Pancreas (tissue), 10 donors: ENCODE data around the gene BCAS3. TPM values are rescaled to one million over a fixed set of nuclear protein-coding genes. Genes with fewer than 3 reads are reported as not detected.

Source experiments
- ATAC-seq, 4 donors: fragments of 200-7000 bp; cut with Tn5 transposase; one replicate each; pipeline versions ENCODE4 v1.8.0 to v1.9.1; 2020; ENCODE audit warnings: mild to moderate bottlenecking in 4 of 4, moderate library complexity in 4 of 4
- DNase-seq, 6 donors: peaks; one replicate each; pipeline ENCODE4 v3.0.0-alpha.2; 2020
- FAIRE-seq: peaks from 2 replicates; lab custom pipeline; 2012; peaks lifted over from hg19 to GRCh38; lab: Jason Lieb, UNC
- H3K27ac ChIP-seq, 4 donors: fragments of 200-600 bp; sonication (generic); 1 replicate in 3 of 4; 2 replicates in 1 of 4; pipeline versions ENCODE4 v1.5.0 to v1.8.0; 2020
- H3K27me3 ChIP-seq, 4 donors: fragments of 200-600 bp; one replicate each; pipeline ENCODE4 v1.8.0; 2021
- H3K36me3 ChIP-seq, 3 donors: fragments of 200-600 bp; sonication (generic) in 1 of 3; one replicate each; pipeline versions ENCODE4 v1.5.0 to v1.8.0; 2020 to 2021
- H3K4me1 ChIP-seq, 3 donors: fragments of 200-600 bp; one replicate each; pipeline ENCODE4 v1.8.0; 2021
- H3K4me3 ChIP-seq, 4 donors: fragments of 200-600 bp; sonication (generic) in 2 of 4; one replicate each; pipeline versions ENCODE4 v1.5.0 to v1.8.0; 2020 to 2021
- H3K9me3 ChIP-seq, 4 donors: fragments of 200-600 bp; one replicate each; pipeline ENCODE4 v1.8.0; 2021
- CTCF ChIP-seq, 4 donors: fragments of 200-600 bp; sonication (generic) in 3 of 4; IDR thresholded peaks; one replicate each; pipeline versions ENCODE4 v1.5.0 to v1.8.0; 2021; ENCODE audit warnings: antibody characterized with exemption in 4 of 4
- WGBS, 2 donors: extraction: QIAGEN DNeasy Blood & Tissue Kit; methylation state at CpG; one replicate each; pipeline ENCODE4 v1.1.7; 2013; 5-methylcytosine and 5-hydroxymethylcytosine counted together
- intact Hi-C, 3 donors: fragments of 100-400 bp; cut with DNase I; formaldehyde crosslinking; loops; one replicate each; pipeline versions ENCODE4 v1.11.1 to v1.14.2; 2022
- polyA plus RNA-seq, 2 donors: library from polyadenylated mRNA; stranded (reverse); fragments of 200-250 nt; gene quantifications; one replicate each; pipeline ENCODE4 v1.2.3, GENCODE V29; 2013
- total RNA-seq, 6 donors: library from RNA; stranded (reverse); fragmentation: NEBNext Ultra II Directional in 4 of 6; extraction: Animal tissue kit (Norgen Biotek cat#: 25700) in 4 of 6; gene quantifications; one replicate each; pipeline versions ENCODE4 v1.2.1 to v1.2.4, GENCODE V29; 2021 to 2023
- donor health status: healthy with polysubstance abuse.
- donor health status: DM: no; HTN: no; CAD: no; lungs with moderate emphysema.
- donor health status: DM: no; HTN: no; CAD: no.
- donor health status: control.
- donor health status: control.
- donor health status: Bipolar disorder and iron deficiency.
- donor health status: DM: yes; HTN: yes; CAD: no.
- donor health status: DM: no; HTN: no; CAD: no.
- donor health status: DM: no; HTN: no; CAD: no.
- donor health status: DM: yes; HTN: yes; CAD: no.

Gene BCAS3
- total and polyA plus RNA-seq, 8 donors, result 4.6 to 27.7 (median 13.2) TPM

DNA sequence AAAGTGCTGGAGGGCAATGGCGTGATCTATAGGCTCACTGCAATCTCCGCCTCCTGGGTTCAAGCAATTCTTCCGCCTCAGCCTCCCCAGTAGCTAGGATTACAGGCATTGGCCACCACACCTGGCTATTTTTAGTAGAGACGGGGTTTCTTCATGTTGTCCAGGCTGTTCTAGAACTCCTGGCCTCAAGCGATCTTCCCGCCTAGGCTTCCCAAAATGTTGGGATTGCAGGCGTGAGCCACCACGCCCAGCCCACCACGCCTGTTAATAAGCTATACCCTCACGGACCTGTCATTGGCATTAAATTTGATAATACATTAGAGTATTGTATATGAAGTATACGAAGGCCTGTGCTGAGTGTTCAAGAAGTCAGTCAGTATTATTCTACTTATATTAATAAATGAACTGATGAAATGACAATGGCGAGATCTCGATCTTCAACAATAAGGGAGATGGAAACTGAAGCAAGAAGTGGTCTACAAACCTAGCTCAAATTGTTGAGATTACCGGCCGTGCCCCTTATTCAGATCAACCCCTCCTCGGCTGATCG is 818 bp upstream of the BCAS3 start:
- peak overlapping the region; percentile 71 to 91 (median 78) for H3K27ac ChIP-seq
- intact Hi-C loops, result no loop called here
- no peaks in the 10 kb centered on the region for H3K27me3 ChIP-seq
- no peak for FAIRE-seq
- WGBS, 2 donors, result 23 to 24% methylated on average over 17 of the region's 17 CpGs
- no peaks in the 10 kb centered on the region for H3K36me3 ChIP-seq
- no peak for ATAC-seq
- no peak for TF ChIP-seq CTCF (IDR thresholded peaks at IDR 0.05)
- H3K4me3 ChIP-seq, result peak overlapping the region; percentile 54 to 67 (median 60)
- H3K4me1 ChIP-seq, result peaks cover 0 to 9% (median 7%) of the 10 kb centered on the region in 3 donors
- DNase-seq, result peak in 1 of 6 donors; percentile 29
- no peaks in the 10 kb centered on the region for H3K9me3 ChIP-seq

DNA sequence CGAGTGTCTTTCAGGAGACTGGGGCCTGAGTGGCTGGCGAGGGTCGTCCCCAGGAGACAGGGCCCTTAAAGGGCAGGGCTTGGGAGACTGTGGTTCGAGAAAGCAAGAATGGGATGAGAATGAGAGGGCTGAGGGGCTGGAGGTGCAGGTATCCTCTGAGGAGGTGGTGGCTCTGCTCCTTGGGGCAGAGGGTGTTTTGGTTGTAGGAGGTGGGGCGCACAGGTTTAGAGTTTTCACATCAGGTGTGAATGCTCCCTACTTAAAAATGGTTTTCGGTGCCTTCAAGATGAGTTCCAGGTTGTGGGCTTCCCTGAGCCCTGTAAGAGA is 430 bp downstream of the BCAS3 start:
- FAIRE-seq, result no peak
- H3K36me3 ChIP-seq, result no peaks in the 10 kb centered on the region
- peak overlapping the region; percentile 54 to 67 (median 60) for H3K4me3 ChIP-seq
- ATAC-seq, result peak in 3 of 4 donors; percentile 1 to 4 (median 3)
- 0 to 1% methylated on average over 6 of the region's 6 CpGs for WGBS, 2 donors
- no peak for TF ChIP-seq CTCF (IDR thresholded peaks at IDR 0.05)
- H3K9me3 ChIP-seq, result no peaks in the 10 kb centered on the region
- H3K27me3 ChIP-seq, result no peaks in the 10 kb centered on the region
- peaks cover 0 to 9% (median 7%) of the 10 kb centered on the region in 3 donors for H3K4me1 ChIP-seq
- H3K27ac ChIP-seq, result peak overlapping the region; percentile 71 to 91 (median 78)
- intact Hi-C loops, result no loop called here
- DNase-seq, result no peak

GRCh38 chr17:60679287-60679686 is 1.6 kb downstream of the BCAS3 start:
- FAIRE-seq (no peak), ATAC-seq (no peak), DNase-seq (no peak)
- no peak for TF ChIP-seq CTCF (IDR thresholded peaks at IDR 0.05)
- H3K27ac ChIP-seq, result no peak overlapping the region
- no peak overlapping the region for H3K4me3 ChIP-seq
- peaks cover 0 to 5% (median 0%) of the 10 kb centered on the region in 3 donors for H3K36me3 ChIP-seq
- peaks cover 0 to 9% (median 7%) of the 10 kb centered on the region in 3 donors for H3K4me1 ChIP-seq
- WGBS, 2 donors, result 73 to 80% methylated on average over 4 of the region's 4 CpGs
- H3K9me3 ChIP-seq, result no peaks in the 10 kb centered on the region
- no peaks in the 10 kb centered on the region for H3K27me3 ChIP-seq
- intact Hi-C loops, result no loop called here

DNA sequence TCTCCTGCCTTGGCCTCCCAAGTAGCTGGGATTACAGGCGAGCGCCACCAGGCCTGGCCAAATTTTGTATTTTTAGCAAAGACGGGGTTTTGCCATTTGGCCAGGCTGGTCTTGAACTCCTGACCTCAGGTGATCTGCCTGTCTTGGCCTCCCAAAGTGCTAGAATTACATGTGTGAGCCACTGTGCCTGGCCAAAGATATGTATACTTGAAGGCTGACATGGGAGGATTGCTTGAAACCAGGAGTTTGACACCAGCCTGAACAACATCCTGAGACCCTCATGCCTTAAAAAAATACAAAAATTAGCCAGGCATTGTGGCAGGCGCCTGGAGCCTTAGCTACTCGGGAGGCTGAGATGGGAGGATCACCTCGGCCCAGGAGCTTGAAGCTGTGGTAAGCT is 3.1 kb downstream of the BCAS3 start:
- no peak for FAIRE-seq
- no peak for DNase-seq
- no peak for TF ChIP-seq CTCF (IDR thresholded peaks at IDR 0.05)
- Histone ChIP-seq H3K4me1 (peaks cover 0 to 9% (median 7%) of the 10 kb centered on the region in 3 donors), H3K4me3 (no peak overlapping the region), H3K36me3 (peaks cover 0 to 12% (median 0%) of the 10 kb centered on the region in 3 donors), H3K9me3 (no peaks in the 10 kb centered on the region), H3K27me3 (no peaks in the 10 kb centered on the region), H3K27ac (no peak overlapping the region)
- intact Hi-C loops, result no loop called here
- WGBS, 2 donors, result 96% methylated on average over 6 of the region's 6 CpGs
- no peak for ATAC-seq

DNA sequence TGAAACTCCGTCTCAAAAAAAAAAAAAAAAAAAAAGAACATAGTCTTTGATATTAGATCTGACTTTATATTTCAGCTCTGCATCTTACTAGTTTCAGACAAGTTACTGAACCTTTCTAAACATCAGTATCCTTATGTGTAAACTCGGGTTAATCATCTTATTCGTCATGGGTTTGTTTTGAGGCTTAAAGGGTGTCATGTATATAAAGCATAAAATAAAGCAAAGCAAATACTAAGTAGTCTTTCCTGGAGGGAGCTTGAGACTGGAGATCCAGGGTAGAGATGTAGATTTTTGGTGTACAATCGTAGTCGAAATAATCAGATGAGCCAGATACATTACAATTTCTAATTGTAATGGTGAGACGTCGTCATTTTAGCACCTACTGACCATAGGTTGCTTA is 7.8 kb downstream of the BCAS3 start:
- intact Hi-C loops, result no loop called here
- H3K9me3 ChIP-seq, result no peaks in the 10 kb centered on the region
- no peaks in the 10 kb centered on the region for H3K27me3 ChIP-seq
- DNase-seq, result no peak
- ATAC-seq, result no peak
- no peak overlapping the region for H3K27ac ChIP-seq
- no peaks in the 10 kb centered on the region for H3K4me1 ChIP-seq
- no peak for TF ChIP-seq CTCF (IDR thresholded peaks at IDR 0.05)
- 93 to 96% methylated on average over 6 of the region's 7 CpGs for WGBS, 2 donors
- H3K36me3 ChIP-seq, result peaks cover 0 to 15% (median 0%) of the 10 kb centered on the region in 3 donors
- no peak overlapping the region for H3K4me3 ChIP-seq
- no peak for FAIRE-seq
